GM18861 (cell line): ENCODE data around the gene SPSB4.

Experiments used
- ATAC-seq: cut with Tn5 transposase; IDR thresholded peaks from one replicate; pipeline ENCODE4 v1.9.1; 2021; ENCODE audit not compliant: unreplicated experiment

The SPSB4 gene

GRCh38 chr3:141052201-141053069 lies 1.3 kb downstream of the SPSB4 start:
- ATAC-seq = no peak

- no peak for ATAC-seq
Measured at GRCh38 chr3:141055136-141055535, 4.0 kb downstream of the SPSB4 start.

GRCh38 chr3:141055536-141056445 lies 4.6 kb downstream of the SPSB4 start:
- no peak for ATAC-seq

- ATAC-seq = no peak
Measured at GRCh38 chr3:141056751-141057171, 5.6 kb downstream of the SPSB4 start.

- no peak for ATAC-seq
Measured at GRCh38 chr3:141057436-141057835, 6.3 kb downstream of the SPSB4 start.

- ATAC-seq = no peak
Measured at GRCh38 chr3:141057946-141058800, 7.0 kb downstream of the SPSB4 start.

GRCh38 chr3:141058996-141059395 lies 7.8 kb downstream of the SPSB4 start:
- no peak for ATAC-seq

- ATAC-seq = no peak
Measured at GRCh38 chr3:141059816-141060215, 8.7 kb downstream of the SPSB4 start.

GRCh38 chr3:141060327-141060726 lies 9.2 kb downstream of the SPSB4 start:
- no peak for ATAC-seq

GRCh38 chr3:141063831-141064230 lies 12.7 kb downstream of the SPSB4 start:
- ATAC-seq = no peak

- ATAC-seq = no peak
Measured at GRCh38 chr3:141064255-141064926, 13.2 kb downstream of the SPSB4 start.

GRCh38 chr3:141065258-141065657 lies 14.1 kb downstream of the SPSB4 start:
- ATAC-seq = no peak

- no peak for ATAC-seq
Measured at GRCh38 chr3:141065841-141066805, 15.0 kb downstream of the SPSB4 start.

GRCh38 chr3:141067206-141067974 lies 16.2 kb downstream of the SPSB4 start:
- no peak for ATAC-seq

GRCh38 chr3:141070229-141070628 lies 19.1 kb downstream of the SPSB4 start:
- ATAC-seq = no peak

GRCh38 chr3:141070727-141071357 lies 19.7 kb downstream of the SPSB4 start:
- ATAC-seq = no peak

- ATAC-seq = no peak
Measured at GRCh38 chr3:141071681-141072260, 20.6 kb downstream of the SPSB4 start.

GRCh38 chr3:141072950-141073349 lies 21.8 kb downstream of the SPSB4 start:
- no peak for ATAC-seq
